IPS-18c (cell line): ENCODE data around the gene TNFAIP1.

Experiments
- H3K4me3 ChIP-seq: 2 replicates; pipeline ENCODE4 v1.7.0; 2013; ENCODE audit warnings: low read depth, mild to moderate bottlenecking, low read length, moderate library complexity; ENCODE audit not compliant: insufficient read depth
- H3K9me3 ChIP-seq: one replicate; pipeline ENCODE4 v1.6.1; 2013; ENCODE audit warnings: mild to moderate bottlenecking, low read length, moderate library complexity; ENCODE audit not compliant: control insufficient read depth, insufficient read depth

The TNFAIP1 gene

GRCh38 chr17:28363776-28364650 lies 28.5 kb downstream of the TNFAIP1 start:
- no peaks in the 10 kb centered on the region for H3K9me3 ChIP-seq
- no peak overlapping the region for H3K4me3 ChIP-seq

- no peak within 1 kb of the TSS for H3K4me3 ChIP-seq
- no peaks in the 10 kb centered on the region for H3K9me3 ChIP-seq
Observed at GRCh38 chr17:28364665-28365363, 29.3 kb downstream of the TNFAIP1 start, which contains the start of gene SEBOX. SEBOX (minus strand) TSS chr17:28365199; CDS start chr17:28365151, 48 bp downstream.

- H3K4me3 ChIP-seq, result no peak overlapping the region
- no peaks in the 10 kb centered on the region for H3K9me3 ChIP-seq
Observed at GRCh38 chr17:28365487-28365886, 29.9 kb downstream of the TNFAIP1 start.

- Histone ChIP-seq H3K9me3 (no peaks in the 10 kb centered on the region), H3K4me3 (no peak overlapping the region)
Observed at GRCh38 chr17:28366605-28367004, 31.0 kb downstream of the TNFAIP1 start.

GRCh38 chr17:28367641-28368305 lies 32.2 kb downstream of the TNFAIP1 start:
- H3K9me3 ChIP-seq, result peaks cover 2% of the 10 kb centered on the region
- H3K4me3 ChIP-seq, result no peak overlapping the region

- Histone ChIP-seq H3K9me3 (peaks cover 2% of the 10 kb centered on the region), H3K4me3 (no peak overlapping the region)
Observed at GRCh38 chr17:28368306-28368831, 32.8 kb downstream of the TNFAIP1 start.

- Histone ChIP-seq H3K9me3 (peaks cover 2% of the 10 kb centered on the region), H3K4me3 (no peak overlapping the region)
Observed at GRCh38 chr17:28368915-28369683, 33.5 kb downstream of the TNFAIP1 start.

- H3K9me3 ChIP-seq, result peaks cover 2% of the 10 kb centered on the region
- no peak overlapping the region for H3K4me3 ChIP-seq
Observed at GRCh38 chr17:28369684-28370034, 34.1 kb downstream of the TNFAIP1 start.

GRCh38 chr17:28370035-28370743 lies 34.6 kb downstream of the TNFAIP1 start, which contains the start of gene VTN:
VTN (minus strand) TSS chr17:28370307; CDS start chr17:28370203, 104 bp downstream.
- Histone ChIP-seq H3K4me3 (peak within 1 kb of the TSS; percentile 51), H3K9me3 (peaks cover 2% of the 10 kb centered on the region)

GRCh38 chr17:28370744-28371103 lies 35.2 kb downstream of the TNFAIP1 start:
- peaks cover 2% of the 10 kb centered on the region for H3K9me3 ChIP-seq
- H3K4me3 ChIP-seq, result peak overlapping the region; percentile 51

- peak within 1 kb of the TSS; percentile 70 for H3K4me3 ChIP-seq
- H3K9me3 ChIP-seq, result peaks cover 2% of the 10 kb centered on the region
Observed at GRCh38 chr17:28371245-28372202, 36.0 kb downstream of the TNFAIP1 start, which contains the start of gene SARM1. SARM1 (plus strand) TSS chr17:28371694; CDS start chr17:28372033, 339 bp downstream.

- peaks cover 2% of the 10 kb centered on the region for H3K9me3 ChIP-seq
- peak overlapping the region; percentile 70 for H3K4me3 ChIP-seq
Observed at GRCh38 chr17:28372203-28372944, 36.8 kb downstream of the TNFAIP1 start.

GRCh38 chr17:28372945-28373274 lies 37.3 kb downstream of the TNFAIP1 start:
- peaks cover 2% of the 10 kb centered on the region for H3K9me3 ChIP-seq
- H3K4me3 ChIP-seq, result peak overlapping the region; percentile 70; the same call in 1 of the 2 replicates

GRCh38 chr17:28379814-28380801 lies 44.5 kb downstream of the TNFAIP1 start:
- no peak overlapping the region for H3K4me3 ChIP-seq
- H3K9me3 ChIP-seq, result no peaks in the 10 kb centered on the region
